Mesodermal cell (in vitro differentiated cells): Measurements from ENCODE around the gene CCDC92.

ENCODE experiments used
- H3K27ac ChIP-seq: 2 replicates; pipeline ENCODE4 v1.7.0; 2013; ENCODE audit warnings: mild to moderate bottlenecking, low read depth, low read length, moderate library complexity; ENCODE audit not compliant: severe bottlenecking
- H3K36me3 ChIP-seq: 2 replicates; pipeline ENCODE4 v1.7.1; 2013; ENCODE audit warnings: mild to moderate bottlenecking, low read length, moderate library complexity; ENCODE audit not compliant: control insufficient read depth, insufficient read depth
- H3K4me1 ChIP-seq: one replicate; pipeline ENCODE4 v1.7.1; 2013; ENCODE audit warnings: mild to moderate bottlenecking, low read length; ENCODE audit not compliant: insufficient read depth, control insufficient read depth, poor library complexity, severe bottlenecking
- H3K4me3 ChIP-seq: 2 replicates; pipeline ENCODE4 v1.7.0; 2013; ENCODE audit warnings: low read length, control low read depth, mild to moderate bottlenecking; ENCODE audit not compliant: insufficient read depth, poor library complexity, severe bottlenecking; ENCODE audit errors: extremely low read depth
- H3K9me3 ChIP-seq: 2 replicates; pipeline ENCODE4 v1.7.1; 2013; ENCODE audit warnings: mild to moderate bottlenecking, low read length, moderate library complexity; ENCODE audit not compliant: control insufficient read depth
- WGBS, 2 experiments: methylation state at CpG; one replicate each; pipeline ENCODE4 v1.1.5; 2013; ENCODE audit warnings: missing lambda C conversion rate in 2 of 2; ENCODE audit not compliant: insufficient coverage in 2 of 2; 5-methylcytosine and 5-hydroxymethylcytosine counted together

CCDC92 gene

DNA sequence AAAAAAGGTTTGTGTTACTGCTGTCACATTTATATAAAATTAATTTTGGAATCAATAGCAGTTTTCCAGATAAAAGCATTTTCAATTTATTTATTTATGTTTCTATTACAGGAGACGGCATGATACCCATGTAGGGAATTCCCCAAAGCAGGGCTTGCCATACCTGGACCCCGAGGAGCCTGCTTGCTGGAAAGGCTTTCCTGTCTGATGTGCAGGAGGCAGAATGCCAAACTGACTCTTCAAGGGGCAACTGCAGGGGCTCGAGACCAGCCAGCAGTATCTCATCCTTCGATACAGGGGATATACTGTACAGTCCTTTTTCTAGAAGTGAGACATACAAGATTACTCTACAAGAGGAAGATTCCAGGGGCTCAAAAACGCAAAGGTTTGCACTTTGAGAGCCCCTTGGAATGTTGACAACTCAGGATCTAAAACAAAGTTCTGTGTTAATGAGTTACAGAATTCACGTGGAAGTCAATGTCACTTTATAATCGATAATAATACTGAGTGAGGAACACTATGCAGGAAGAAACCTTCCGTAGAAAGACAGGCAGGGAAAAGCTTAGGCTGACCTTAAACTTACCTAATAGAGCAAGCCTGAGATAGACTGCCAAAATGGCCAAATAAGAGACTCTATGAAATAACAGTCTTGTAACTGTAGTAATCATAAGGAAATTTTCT lies 38.9 kb upstream of the CCDC92 start:
- Histone ChIP-seq H3K36me3 (peaks cover 59% of the 10 kb centered on the region), H3K27ac (no peak overlapping the region), H3K4me3 (no peak overlapping the region), H3K9me3 (no peaks in the 10 kb centered on the region), H3K4me1 (no peaks in the 10 kb centered on the region)
- WGBS, 2 experiments: 87 to 91% methylated on average over 3 to 4 of the region's 8 CpGs

DNA sequence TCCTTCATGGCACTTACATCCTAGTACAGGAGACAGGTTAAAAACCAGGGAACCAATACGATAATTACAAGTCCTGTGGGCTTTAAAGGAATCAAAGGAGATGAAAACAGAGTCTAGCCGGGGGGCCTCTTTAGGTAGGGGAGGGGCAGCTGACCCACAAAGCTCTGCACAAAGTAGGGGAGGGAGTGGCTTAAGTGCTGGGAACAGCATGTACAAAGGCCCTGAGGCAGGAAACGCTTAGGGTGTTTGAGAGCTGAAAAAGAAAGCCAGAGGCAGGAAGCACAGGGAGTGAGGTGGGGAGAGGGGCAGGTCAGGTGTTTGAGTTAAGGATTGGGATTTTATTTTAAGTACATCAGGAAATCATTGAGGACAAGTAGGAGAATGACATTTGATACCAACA lies 38.1 kb upstream of the CCDC92 start:
- peaks cover 67% of the 10 kb centered on the region for H3K36me3 ChIP-seq
- WGBS, 2 experiments: 85 to 89% methylated on average over 3 of the region's 3 CpGs
- H3K4me3 ChIP-seq: no peak overlapping the region
- no peaks in the 10 kb centered on the region for H3K9me3 ChIP-seq
- H3K4me1 ChIP-seq: peaks cover 3% of the 10 kb centered on the region
- no peak overlapping the region for H3K27ac ChIP-seq

DNA sequence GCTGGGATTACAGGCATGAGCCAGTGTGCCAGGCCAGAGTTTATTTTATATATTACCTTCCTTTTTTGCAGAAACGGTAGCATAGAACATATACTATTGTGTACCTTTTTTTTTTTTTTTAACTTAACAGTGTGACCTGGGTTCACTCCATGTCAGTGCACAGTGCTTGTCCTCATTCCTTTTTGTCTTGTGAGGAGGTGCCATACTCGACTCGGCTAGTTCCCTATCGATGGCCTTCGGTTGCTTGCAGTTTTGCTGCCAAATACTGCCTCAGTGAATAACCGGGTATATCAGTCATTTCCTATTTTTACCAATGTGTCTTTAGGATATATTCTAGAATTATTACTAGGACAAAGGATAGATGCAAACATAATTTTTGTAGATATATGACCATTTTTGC lies 37.1 kb upstream of the CCDC92 start:
- Histone ChIP-seq H3K27ac (no peak overlapping the region), H3K4me1 (peaks cover 3% of the 10 kb centered on the region), H3K36me3 (peaks cover 64% of the 10 kb centered on the region), H3K9me3 (no peaks in the 10 kb centered on the region), H3K4me3 (no peak overlapping the region)
- 92 to 93% methylated on average over 3 to 4 of the region's 6 CpGs for WGBS, 2 experiments

DNA sequence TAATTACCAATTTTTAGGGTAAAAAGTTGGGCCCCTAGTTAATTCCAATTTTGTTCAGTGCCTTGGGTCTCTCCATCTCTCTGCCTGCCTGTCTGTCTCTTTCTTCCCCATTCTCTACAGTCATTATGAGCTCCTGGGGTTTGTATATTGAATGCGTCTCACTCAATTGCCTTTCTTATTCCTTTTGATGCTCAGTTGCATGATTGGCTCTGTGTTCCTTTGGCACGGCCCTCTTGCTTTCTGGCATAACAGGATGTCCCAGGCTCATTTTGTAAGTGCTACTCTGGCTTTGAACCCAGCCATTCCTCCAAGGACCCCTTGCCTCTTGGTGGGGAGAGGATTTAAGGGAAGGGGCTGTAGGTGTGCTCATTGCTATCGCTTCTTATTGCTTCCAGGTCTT lies 36.0 kb upstream of the CCDC92 start:
- Histone ChIP-seq H3K4me3 (no peak overlapping the region), H3K36me3 (peaks cover 67% of the 10 kb centered on the region), H3K27ac (no peak overlapping the region), H3K4me1 (peaks cover 3% of the 10 kb centered on the region), H3K9me3 (no peaks in the 10 kb centered on the region)
- WGBS, 2 experiments: 93% methylated on average over 2 of the region's 3 CpGs; no CpG with 5 or more reads in 1 of the 2 experiments

DNA sequence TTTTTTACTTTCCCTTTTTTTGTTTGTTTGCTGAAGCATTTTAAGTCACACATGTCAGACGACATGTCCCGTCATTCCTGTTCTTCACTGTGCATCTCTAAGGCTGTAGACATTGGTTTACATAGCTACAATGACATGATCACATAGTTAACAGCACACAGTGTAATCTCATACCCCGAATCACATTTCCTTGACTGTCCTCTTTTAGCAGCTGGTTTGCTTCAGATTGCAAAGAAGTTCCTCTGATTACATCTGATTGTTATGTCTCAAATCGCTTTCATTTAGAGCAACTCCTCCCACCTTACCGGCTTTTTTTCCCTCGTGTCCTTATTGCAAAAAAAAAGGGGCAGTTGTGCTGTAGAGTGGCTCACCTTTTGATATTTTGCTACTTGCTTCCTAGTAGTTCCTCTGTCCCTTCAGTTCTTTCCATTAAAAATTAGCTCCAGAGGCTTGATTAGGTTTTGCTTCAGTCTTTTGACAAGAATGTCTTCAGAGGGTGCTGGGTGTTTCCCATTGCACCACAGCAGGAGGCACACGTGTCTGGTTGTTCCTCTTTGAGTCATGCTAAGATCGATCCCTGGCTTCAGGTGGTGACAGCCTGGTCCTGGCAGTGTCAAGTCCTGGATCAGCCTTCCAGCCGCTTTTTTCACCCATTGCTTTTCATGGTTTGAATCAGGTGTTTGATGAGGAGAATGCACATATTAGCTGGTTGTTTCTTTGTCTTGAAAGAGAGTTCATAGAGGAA lies 35.4 kb upstream of the CCDC92 start:
- no peak overlapping the region for H3K27ac ChIP-seq
- no peak overlapping the region for H3K4me3 ChIP-seq
- H3K4me1 ChIP-seq: peaks cover 3% of the 10 kb centered on the region
- no peaks in the 10 kb centered on the region for H3K9me3 ChIP-seq
- peaks cover 67% of the 10 kb centered on the region for H3K36me3 ChIP-seq
- 84 to 86% methylated on average over 6 of the region's 9 CpGs for WGBS, 2 experiments

DNA sequence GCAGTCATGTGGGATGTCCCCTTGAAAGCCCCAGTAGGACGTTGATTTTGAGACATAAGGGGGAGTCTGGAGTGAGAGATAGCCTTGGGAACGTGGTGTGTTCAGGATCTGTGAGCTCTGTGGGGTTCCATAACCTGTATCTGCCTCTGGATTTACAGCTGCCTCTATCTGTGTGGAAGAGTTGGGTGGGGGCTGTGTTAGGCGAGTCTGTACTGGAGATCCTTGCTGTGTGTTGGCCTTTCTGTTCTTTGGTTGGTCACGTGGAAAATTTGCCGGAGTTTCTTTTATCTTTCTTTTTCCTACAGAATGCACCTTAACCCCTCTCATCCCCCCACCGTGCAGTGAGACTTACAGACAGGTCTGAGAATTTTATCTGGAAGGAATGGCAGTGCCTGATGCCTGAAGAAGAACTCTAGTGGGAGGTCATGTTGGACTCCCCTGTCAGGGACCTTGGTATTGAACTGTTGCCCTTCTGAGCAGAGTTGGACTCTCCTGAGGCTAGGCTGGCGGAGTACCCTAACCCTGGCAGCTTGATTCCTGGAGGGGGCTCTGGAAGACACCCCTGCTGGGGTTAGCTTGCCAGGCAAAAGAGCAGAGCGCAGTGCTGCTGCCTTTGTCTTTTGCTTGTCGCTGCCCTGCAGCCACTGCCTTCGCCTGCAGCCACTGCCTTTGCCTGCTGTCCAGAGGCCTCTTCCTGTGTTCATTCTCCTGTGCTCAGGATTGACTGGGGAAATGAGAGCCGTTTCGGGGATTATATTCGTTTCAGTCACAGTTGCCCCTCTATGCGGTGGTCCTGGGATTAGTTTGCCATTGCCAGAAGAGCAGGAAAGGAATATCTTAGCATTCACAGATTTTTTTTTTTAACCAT lies 34.4 kb upstream of the CCDC92 start:
- Histone ChIP-seq H3K4me3 (no peak overlapping the region), H3K36me3 (peaks cover 65% of the 10 kb centered on the region), H3K9me3 (no peaks in the 10 kb centered on the region), H3K27ac (no peak overlapping the region), H3K4me1 (peaks cover 3% of the 10 kb centered on the region)
- WGBS, 2 experiments: 82 to 92% methylated on average over 6 to 8 of the region's 14 CpGs

DNA sequence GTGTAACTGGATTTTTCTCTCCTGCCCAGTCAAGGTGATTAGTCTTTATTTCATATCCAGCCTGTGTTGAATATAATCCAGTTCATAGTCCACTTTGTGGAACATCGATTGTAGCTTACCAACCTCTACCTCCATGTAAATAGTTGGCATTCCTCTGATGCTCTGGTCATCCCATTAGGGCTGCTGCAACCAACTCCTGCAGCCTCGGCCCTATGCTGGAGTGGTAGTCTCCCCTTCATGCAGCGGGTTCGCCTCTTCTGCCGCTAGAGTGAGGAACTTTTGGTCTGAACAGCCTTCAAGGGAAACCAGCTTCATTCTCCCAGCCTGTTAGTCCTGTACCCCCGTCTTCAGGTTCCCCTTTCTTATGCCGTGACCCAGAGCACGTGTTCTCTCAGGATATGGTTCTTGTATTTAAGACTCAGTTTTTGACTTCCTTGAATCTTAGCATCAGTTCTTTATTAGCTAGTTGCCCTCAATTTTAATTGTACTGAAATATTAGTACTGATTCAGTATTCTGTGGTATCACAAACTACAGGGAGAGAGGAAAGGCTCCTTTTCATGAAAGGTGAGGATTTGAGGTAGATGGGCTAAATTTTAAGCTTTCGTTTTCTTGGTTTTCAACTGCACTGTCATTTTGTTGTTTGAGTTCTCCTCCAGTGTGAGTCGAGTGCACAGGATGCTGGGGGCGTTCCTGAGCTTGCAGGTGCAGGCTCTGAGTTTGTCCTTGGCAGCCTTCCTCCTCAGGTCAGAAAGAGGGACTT lies 33.6 kb upstream of the CCDC92 start:
- Histone ChIP-seq H3K36me3 (peaks cover 65% of the 10 kb centered on the region), H3K27ac (no peak overlapping the region), H3K4me3 (no peak overlapping the region), H3K9me3 (no peaks in the 10 kb centered on the region), H3K4me1 (peaks cover 3% of the 10 kb centered on the region)
- WGBS, 2 experiments: 84 to 93% methylated on average over 8 to 9 of the region's 11 CpGs

DNA sequence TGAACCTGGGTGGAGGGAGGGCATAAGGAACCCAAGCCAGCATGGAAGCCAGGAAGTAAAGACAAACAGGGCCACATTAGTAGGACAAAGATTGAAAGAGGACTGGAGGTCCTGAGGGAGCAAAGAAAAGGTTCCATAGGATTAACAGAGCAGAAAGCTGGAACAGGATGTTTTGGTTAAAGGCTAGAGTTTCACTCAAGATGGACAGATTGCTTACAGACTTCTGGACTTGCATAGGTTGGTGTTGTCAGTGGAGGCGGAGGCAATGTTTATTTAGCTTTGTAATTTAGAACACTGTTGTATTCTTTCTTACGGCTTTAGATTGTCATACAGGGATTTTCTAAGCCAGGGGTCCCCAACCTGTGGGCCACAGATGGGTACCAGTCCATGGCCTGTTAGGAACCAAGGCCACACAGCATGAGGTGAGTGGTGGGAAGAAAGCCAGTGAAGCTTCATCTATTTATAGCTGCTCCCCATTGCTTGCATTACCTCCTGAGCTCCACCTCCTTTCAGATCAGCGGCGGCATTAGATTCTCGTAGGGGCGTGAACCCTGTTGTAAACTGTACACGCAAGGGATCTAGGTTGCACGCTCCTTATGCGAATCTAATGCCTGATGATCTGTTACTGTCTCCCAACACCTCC lies 31.7 kb upstream of the CCDC92 start:
- no peak overlapping the region for H3K4me3 ChIP-seq
- 100% methylated on average over 3 to 9 of the region's 9 CpGs for WGBS, 2 experiments
- no peak overlapping the region for H3K27ac ChIP-seq
- peaks cover 73% of the 10 kb centered on the region for H3K36me3 ChIP-seq
- H3K4me1 ChIP-seq: peaks cover 3% of the 10 kb centered on the region
- no peaks in the 10 kb centered on the region for H3K9me3 ChIP-seq

DNA sequence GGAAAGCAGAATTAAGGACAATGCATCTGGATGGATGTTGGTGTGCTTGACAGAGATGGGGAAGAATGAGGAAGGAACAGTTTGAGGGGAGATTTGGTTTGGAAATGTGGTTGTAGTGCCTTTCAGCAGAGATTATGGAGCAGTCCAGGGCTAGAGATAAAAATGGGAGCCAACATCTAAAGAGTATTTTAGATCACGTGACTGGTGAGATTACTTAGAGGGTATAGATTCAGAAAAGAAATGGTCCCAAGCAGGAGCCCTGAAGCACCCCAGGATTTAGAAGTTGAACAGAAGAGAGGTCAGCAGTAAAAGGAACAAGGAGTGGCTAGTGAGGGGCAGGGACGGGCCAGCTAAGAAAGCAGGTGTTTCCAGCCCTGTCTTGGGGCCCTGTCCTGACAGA lies 30.0 kb upstream of the CCDC92 start:
- H3K9me3 ChIP-seq: no peaks in the 10 kb centered on the region
- peaks cover 7% of the 10 kb centered on the region for H3K4me1 ChIP-seq
- peaks cover 75% of the 10 kb centered on the region for H3K36me3 ChIP-seq
- H3K4me3 ChIP-seq: no peak overlapping the region
- WGBS, 2 experiments: 92 to 100% methylated on average over 2 of the region's 2 CpGs
- H3K27ac ChIP-seq: no peak overlapping the region
